ENCODE data around the gene SERPINB5. TPM values are rescaled to one million over a fixed set of nuclear protein-coding genes. Genes with fewer than 3 reads are reported as not detected.

Gene SERPINB5
- total and polyA plus RNA-seq, 2 experiments from 2014 or later = 0.16 TPM; not detected in 1

DNA sequence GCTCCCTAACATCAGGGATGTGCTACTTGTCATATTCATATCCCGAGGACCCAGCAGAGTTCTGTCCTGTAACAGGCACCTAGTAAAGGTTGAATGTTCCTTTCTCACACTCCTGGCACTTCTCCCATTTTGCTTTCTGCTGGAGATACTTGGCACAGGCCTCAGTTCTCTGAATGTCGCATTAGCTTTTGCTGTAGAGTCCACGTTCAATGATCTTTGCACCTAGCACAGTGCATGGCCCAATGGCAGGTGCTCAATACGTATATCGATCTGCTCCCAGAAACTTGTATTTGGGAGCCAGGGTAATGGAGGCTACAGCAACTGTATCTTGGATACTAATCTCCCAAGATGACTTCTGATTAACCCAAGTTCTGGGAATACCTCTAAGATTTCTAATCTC is 29.7 kb upstream of the SERPINB5 start:
- no peaks in the 10 kb centered on the region for H3K27me3 ChIP-seq (ENCODE audit: insufficient read depth)
- ATAC-seq (no peak), DNase-seq (ENCODE audit: low spot score) (no peak)
- H3K4me3 ChIP-seq = no peak overlapping the region
- H3K36me3 ChIP-seq (ENCODE audit: insufficient read depth) = no peaks in the 10 kb centered on the region
- Mint-ChIP-seq H3K36me3 (ENCODE audit: low read depth) (no peaks in the 10 kb centered on the region), H3K27me3 (ENCODE audit: insufficient read depth, low read depth, poor library complexity) (peaks cover 3% of the 10 kb centered on the region), H3K4me3 (no peak overlapping the region), H3K27ac (no peak overlapping the region), H3K4me1 (peaks cover 3% of the 10 kb centered on the region; the same call in 1 of the 3 replicates), H3K9me3 (peaks cover 3% of the 10 kb centered on the region; the same call in 1 of the 3 replicates)
- no peaks in the 10 kb centered on the region; the same call in 1 of the 2 replicates for H3K9me2 ChIP-seq (ENCODE audit: insufficient read depth)
- no peak overlapping the region for H2AFZ ChIP-seq
- no peaks in the 10 kb centered on the region for H3F3A ChIP-seq (replicated peaks; ENCODE audit: low read depth)
- H3K4me1 ChIP-seq (ENCODE audit: insufficient read depth) = no peaks in the 10 kb centered on the region
- no peak overlapping the region for H3K27ac ChIP-seq (ENCODE audit: low read depth)
- TF ChIP-seq, protein P1, sequence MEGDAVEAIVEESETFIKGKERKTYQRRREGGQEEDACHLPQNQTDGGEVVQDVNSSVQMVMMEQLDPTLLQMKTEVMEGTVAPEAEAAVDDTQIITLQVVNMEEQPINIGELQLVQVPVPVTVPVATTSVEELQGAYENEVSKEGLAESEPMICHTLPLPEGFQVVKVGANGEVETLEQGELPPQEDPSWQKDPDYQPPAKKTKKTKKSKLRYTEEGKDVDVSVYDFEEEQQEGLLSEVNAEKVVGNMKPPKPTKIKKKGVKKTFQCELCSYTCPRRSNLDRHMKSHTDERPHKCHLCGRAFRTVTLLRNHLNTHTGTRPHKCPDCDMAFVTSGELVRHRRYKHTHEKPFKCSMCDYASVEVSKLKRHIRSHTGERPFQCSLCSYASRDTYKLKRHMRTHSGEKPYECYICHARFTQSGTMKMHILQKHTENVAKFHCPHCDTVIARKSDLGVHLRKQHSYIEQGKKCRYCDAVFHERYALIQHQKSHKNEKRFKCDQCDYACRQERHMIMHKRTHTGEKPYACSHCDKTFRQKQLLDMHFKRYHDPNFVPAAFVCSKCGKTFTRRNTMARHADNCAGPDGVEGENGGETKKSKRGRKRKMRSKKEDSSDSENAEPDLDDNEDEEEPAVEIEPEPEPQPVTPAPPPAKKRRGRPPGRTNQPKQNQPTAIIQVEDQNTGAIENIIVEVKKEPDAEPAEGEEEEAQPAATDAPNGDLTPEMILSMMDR (conservative IDR thresholded peaks at IDR 0.05; ENCODE audit: low read depth in 2 of 2) = no peak
- TF ChIP-seq ZNF462 (CRISPR knock-in tag; IDR thresholded peaks at IDR 0.05) (no peak), EZH2phosphoT487 (IDR thresholded peaks at IDR 0.05; ENCODE audit: unreplicated experiment) (no peak), STAT1 (IDR thresholded peaks at IDR 0.05; ENCODE audit: unreplicated experiment) (no peak), JUNB (IDR thresholded peaks at IDR 0.05; ENCODE audit: unreplicated experiment) (no peak), CREB1 (CRISPR knock-in tag; IDR thresholded peaks at IDR 0.05; ENCODE audit: low read depth) (no peak)
- no peak overlapping the region for H3K4me2 ChIP-seq
- no peaks in the 10 kb centered on the region for H4K20me1 ChIP-seq (replicated peaks; ENCODE audit: insufficient read depth)
- no peaks in the 10 kb centered on the region for H3K79me2 ChIP-seq (replicated peaks; ENCODE audit: insufficient read depth)

Measured in GM23338 (cell line).